ENCODE data around the gene CNTNAP5.

Gene CNTNAP5

GRCh38 chr2:124025171-124025580, at the start of gene CNTNAP5:
TSS of gene CNTNAP5 (plus strand) at chr2:124025287. CDS start at chr2:124025651, 364 bp downstream.
- peak; percentile 66 for DNase-seq

DNA sequence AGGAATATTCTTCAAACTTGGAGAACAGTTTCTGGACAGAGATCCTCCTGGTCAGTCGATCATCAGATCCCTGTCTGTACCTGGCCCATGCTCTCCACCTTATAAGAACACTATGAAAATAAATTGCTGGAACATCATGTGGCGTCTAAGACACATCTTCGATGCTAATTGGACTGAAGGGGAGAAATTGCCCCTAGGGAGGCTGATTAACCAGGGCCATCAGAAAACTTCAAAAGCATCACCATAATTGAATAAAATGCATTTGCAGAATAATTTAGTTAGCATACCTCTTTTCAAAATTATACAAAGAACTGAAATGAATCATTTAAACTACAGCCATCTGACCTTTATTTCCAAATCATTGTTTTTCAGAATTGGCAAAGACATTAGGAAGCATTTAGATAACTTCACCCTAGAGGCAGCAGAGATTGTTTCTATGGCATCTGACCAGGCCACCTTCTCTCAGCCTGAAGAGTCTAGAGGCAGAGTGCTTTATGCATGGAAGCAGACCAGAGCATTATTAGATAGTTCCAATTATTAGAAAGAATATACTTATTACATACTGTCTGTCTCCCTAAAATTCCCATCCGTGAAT, 48.9 kb upstream of the CNTNAP5 start:
- DNase-seq = no peak

- DNase-seq = peak; percentile 81
Measured at GRCh38 chr2:123993728-123994323, 31.3 kb upstream of the CNTNAP5 start.

DNA sequence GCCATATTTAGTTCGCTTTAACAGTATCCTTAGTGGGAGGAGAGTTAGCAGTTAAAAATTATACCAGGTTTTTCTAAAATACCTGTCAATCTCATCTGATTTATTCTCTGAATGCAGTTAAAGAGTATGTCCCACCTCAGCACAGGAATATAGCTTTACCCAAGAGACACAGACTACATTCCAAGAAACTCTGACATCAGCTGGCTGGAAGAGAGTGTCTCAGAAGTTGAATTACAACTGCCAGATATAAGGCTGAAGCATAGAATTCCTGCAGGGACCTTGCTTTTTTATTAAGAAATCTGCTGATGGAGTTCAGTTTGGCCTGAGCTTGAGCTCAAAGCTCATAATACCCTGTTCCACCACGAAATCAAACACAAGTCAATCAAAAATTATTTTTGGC, 25.4 kb upstream of the CNTNAP5 start:
- no peak for DNase-seq

- no peak for DNase-seq
Measured at GRCh38 chr2:124001696-124002430, 23.2 kb upstream of the CNTNAP5 start.

GRCh38 chr2:124018890-124019289, 6.2 kb upstream of the CNTNAP5 start:
- peak; percentile 41 for DNase-seq

GRCh38 chr2:124024561-124025170, 421 bp upstream of the CNTNAP5 start:
- peak; percentile 13 for DNase-seq

GRCh38 chr2:124025891-124026434, 876 bp downstream of the CNTNAP5 start:
- peak; percentile 24 for DNase-seq

DNA sequence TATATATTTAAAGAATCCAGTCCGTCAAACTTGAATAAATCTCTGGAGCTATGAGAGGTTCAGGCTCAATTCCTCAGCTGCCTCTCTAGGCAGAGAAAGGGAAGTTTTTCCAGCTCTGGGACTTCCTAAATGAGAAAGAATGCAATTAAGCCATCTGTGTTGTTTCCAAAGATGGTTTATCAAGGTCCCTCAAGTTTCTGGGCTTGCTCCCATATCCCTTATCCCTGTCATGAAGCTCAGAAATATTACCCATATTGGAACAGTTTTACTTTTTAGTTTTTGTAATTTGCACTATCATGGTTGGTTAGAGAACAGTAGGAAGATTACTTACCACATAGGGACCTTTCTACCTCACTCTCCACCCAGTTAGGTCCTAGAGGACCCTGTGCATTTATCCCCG, 1.4 kb downstream of the CNTNAP5 start:
- no peak for DNase-seq

DNA sequence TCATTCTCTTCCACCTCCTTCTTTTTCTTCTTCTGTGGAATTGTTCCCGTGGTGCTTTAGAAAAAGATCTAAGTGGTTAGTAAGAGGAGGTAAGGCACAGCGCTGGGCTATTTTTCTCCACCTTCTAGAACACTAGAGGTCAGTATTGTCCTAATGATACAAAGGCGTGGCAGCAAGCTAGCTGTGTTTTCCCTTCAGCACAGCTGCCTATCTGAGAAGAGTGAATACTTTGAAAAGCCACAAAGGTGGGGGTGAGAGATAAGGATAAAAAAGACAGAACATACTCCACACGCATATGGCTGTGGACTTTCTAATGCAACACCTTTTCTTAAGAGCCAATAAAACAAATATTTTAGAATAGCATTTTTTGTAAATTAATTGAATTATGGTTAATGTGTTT, 2.1 kb downstream of the CNTNAP5 start:
- DNase-seq = peak; percentile 91

GRCh38 chr2:124032799-124033198, 7.7 kb downstream of the CNTNAP5 start:
- no peak for DNase-seq

DNA sequence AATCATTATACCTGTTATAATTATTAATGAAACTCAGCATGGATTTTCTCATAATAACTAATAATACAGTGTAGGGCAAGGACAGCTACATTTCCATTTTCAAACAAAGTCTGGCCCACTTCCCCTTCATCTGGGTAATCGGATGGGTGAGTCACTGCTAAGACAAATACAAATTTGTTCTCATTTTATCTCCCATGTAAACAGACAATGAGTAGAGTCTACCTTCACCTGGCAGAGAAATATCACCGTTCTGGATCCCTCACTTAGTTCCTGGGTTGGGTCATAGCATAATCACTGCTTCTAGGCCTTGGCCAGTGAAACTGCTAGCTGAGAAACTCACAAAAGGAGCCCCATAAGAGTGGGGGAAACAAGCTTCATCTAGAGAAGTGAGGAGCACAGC, 9.2 kb downstream of the CNTNAP5 start:
- DNase-seq = peak; percentile 93

DNA sequence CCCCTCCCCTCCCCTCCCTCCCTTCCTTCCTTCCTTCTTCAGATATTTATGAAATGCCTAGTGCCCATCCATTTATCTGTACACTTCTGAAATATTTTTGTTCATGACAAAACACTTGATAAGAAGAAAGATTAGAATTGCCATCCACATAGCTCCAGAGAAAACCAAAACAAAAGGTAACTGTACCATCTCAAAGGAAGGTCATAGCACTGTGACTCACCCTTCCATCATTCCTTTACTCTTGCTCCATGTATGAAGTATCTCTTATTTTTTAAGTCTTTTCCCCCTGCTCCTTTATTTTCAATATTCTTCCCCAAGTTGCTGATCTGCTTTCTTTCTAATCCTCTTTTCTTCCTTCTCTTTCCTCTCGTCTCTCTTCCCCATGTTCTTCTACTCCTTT, 9.9 kb downstream of the CNTNAP5 start:
- DNase-seq = peak; percentile 23

DNA sequence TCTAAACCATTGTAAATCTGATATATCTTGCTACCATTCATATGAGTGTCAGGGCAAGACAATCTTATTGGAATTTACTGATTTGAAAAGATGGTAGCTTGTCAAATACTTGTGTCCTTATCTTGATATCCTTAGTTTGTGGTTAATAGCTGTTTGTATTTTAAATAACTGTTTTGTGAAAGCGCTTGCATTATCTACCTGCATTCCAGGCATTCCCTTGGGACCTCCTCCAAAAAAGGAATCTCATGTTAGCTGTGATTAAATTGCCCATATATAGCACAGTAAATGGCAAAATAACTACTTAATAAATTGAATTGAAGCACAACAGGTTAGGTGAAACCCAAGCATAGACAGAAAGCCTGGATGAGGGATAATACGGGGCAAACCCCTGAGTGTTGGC, 13.9 kb downstream of the CNTNAP5 start:
- DNase-seq = peak; percentile 25

GRCh38 chr2:124039762-124040291, 14.7 kb downstream of the CNTNAP5 start:
- DNase-seq = peak; percentile 92

DNA sequence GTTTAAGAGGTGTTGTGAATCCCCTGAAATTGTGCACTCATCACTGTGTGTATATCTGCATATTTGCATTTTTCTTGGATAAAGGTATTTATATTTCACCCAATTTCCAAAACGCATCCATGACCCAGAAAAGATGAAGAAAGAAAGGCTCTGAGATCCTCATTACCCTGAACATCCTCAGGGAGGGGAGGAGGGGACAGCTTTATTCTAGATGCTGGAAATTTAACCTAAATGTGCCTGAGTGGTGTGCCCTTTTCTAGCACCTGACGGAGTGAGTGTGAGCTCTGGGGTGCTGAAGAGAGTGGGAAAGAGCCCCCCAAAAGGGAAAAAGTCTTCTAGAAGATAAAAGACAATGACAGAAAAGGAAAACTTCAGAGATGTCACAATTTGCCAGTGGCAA, 20.8 kb downstream of the CNTNAP5 start:
- DNase-seq = no peak

DNA sequence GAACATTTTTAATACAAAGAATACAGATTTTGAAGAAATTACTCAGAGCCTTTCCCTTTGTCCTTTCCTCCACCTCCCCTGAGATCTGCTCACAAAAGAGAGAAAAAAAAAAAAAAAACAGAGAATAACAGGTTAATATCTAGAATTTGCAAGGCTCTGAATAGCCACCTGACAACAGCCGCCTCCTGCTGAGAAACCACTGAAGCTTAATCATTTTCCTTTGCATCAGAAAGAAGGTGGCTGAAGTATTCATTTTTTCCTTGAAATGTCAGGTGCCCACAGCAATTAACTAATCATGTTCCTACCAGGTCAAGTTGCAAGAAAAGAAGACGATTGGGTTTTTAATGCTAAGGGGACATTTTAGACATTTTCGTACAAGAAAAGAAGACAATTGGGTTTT, 21.2 kb downstream of the CNTNAP5 start:
- no peak for DNase-seq

DNA sequence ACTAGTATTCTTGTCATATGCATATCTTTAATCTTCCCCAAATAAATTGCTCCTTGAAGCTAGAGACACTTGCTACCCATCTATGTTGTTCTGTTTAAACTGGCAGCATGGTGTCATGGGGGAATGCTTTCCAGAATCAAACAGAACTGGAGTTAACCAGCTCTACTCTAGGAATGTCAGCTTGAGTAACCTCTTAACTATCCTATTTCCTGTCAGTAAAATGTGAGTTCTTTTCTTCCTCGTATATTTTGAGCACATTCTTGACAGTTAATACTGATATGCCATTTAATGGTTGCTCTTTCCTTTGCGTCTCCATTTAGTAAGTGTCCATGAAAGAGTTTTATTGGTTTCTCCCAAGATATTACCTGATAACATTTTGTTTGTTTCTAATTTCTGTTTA, 23.0 kb downstream of the CNTNAP5 start:
- peak; percentile 13 for DNase-seq

DNA sequence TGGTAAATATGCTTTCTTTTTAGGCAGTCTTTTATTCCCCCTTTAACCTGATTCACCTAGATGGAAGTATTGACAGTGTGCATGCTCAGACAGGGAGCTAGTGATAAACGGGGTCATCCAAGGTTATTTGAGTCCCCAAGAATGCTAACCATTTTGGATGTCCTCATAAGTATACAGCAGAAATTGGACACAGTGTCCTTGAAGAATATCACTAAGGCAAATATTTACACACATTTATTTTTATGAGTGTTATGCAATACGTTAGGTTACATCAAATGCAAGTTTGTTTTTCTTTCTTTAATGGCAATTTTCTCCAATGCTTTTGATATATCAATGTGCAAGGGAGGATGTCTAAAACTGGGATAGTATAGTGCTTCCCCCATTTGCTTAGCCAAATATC, 23.6 kb downstream of the CNTNAP5 start:
- peak; percentile 4 for DNase-seq

- DNase-seq = no peak
Measured at GRCh38 chr2:124049136-124049535, 24.0 kb downstream of the CNTNAP5 start.

GRCh38 chr2:124050833-124051497, 25.9 kb downstream of the CNTNAP5 start:
- no peak for DNase-seq

DNA sequence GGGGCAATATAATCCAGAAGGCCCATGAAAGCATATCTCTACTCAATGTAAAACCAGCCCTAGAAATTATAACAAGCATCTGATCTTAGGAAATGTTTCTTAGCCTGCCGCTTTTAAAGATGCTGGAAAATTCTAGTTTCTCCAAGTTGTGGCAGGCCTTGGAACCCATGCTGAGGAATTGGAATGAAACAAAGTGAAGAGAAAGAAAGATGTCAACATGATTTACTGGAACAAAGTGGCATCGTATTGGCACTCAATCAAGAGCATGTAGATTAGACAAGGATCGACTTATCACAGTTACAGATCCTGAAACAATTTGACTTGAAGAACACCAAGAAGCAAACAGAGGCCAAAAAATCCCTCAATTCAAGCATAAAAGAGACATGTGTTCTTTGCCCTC, 28.7 kb downstream of the CNTNAP5 start:
- DNase-seq = no peak

- DNase-seq = no peak
Measured at GRCh38 chr2:124063596-124063995, 38.5 kb downstream of the CNTNAP5 start.

Measured in DMS53 (cell line).